WTC11 (cell line): ENCODE measurements around the gene AKR1C2. TPM values are rescaled to one million over a fixed set of nuclear protein-coding genes. Genes with fewer than 3 reads are reported as not detected.

Experiments used
- ATAC-seq: fragments of 200-7000 bp; cut with Tn5 transposase; 2 replicates; pipeline ENCODE4 v1.10.0; 2021; ENCODE audit warnings: mild to moderate bottlenecking, moderate library complexity
- CTCF ChIA-PET: fragments of 300-600 bp; sonication (Branson Sonifier 250); formaldehyde crosslinking; loops from one replicate; lab custom pipeline; 2021; ENCODE audit warnings: antibody characterized with exemption; lab: Charles Lee
- POLR2A ChIA-PET: fragments of 350-600 bp; sonication (Branson Sonifier 250); formaldehyde crosslinking; loops from one replicate; lab custom pipeline; 2021; ENCODE audit warnings: antibody characterized with exemption; lab: Charles Lee
- DNase-seq: peaks from one replicate; pipeline ENCODE4 v3.0.0; 2021; ENCODE audit warnings: low spot score
- H3K27ac Mint-ChIP-seq: 2 replicates; pipeline ENCODE4 v1.8.0; 2021; ENCODE audit warnings: mixed read lengths
- H3K27me3 Mint-ChIP-seq: 2 replicates; pipeline ENCODE4 v1.8.0; 2021; ENCODE audit warnings: low read depth, mild to moderate bottlenecking, moderate library complexity, mixed read lengths
- H3K36me3 Mint-ChIP-seq: 2 replicates; pipeline ENCODE4 v1.8.0; 2021; ENCODE audit warnings: mixed read lengths
- H3K4me1 Mint-ChIP-seq: 2 replicates; pipeline ENCODE4 v1.8.0; 2022; ENCODE audit warnings: mixed read lengths
- H3K4me3 Mint-ChIP-seq: 2 replicates; pipeline ENCODE4 v1.8.0; 2021; ENCODE audit warnings: mild to moderate bottlenecking, moderate library complexity, mixed read lengths
- H3K9me3 Mint-ChIP-seq: 2 replicates; pipeline ENCODE4 v1.8.0; 2021; ENCODE audit warnings: mixed read lengths
- EMX1 ChIP-seq: fragments of 250-450 bp; sonication (Bioruptor Pico); IDR thresholded peaks from 2 replicates; pipeline ENCODE4 v1.8.0; 2021; ENCODE audit warnings: mild to moderate bottlenecking
- ERG ChIP-seq: fragments of 250-450 bp; sonication (Bioruptor Pico); IDR thresholded peaks from 2 replicates; pipeline ENCODE4 v1.8.0; 2021; ENCODE audit warnings: mild to moderate bottlenecking
- ETV6 ChIP-seq: sonication (generic); formaldehyde crosslinking; IDR thresholded peaks from 2 replicates; pipeline ENCODE4 v1.8.1; 2022; ENCODE audit warnings: mild to moderate bottlenecking, missing genetic modification reagents
- GABPB1 ChIP-seq: sonication (generic); formaldehyde crosslinking; IDR thresholded peaks from 2 replicates; pipeline ENCODE4 v1.8.1; 2023; ENCODE audit warnings: mild to moderate bottlenecking, missing genetic modification reagents
- JUN ChIP-seq: sonication (generic); formaldehyde crosslinking; IDR thresholded peaks from 2 replicates; pipeline ENCODE4 v1.8.0; 2023; ENCODE audit warnings: mild to moderate bottlenecking, missing genetic modification reagents
- KAT7 ChIP-seq: sonication (generic); formaldehyde crosslinking; IDR thresholded peaks from 2 replicates; pipeline ENCODE4 v1.8.1; 2023; ENCODE audit warnings: missing genetic modification reagents, mild to moderate bottlenecking, borderline replicate concordance
- MXD4 ChIP-seq: fragments of 250-450 bp; sonication (Bioruptor Pico); IDR thresholded peaks from 2 replicates; pipeline ENCODE4 v1.8.0; 2021; ENCODE audit warnings: mild to moderate bottlenecking, moderate library complexity, borderline replicate concordance
- NR3C1 ChIP-seq: sonication (generic); formaldehyde crosslinking; conservative IDR thresholded peaks from 2 replicates; pipeline ENCODE4 v1.8.1; 2023; ENCODE audit warnings: low read depth, mild to moderate bottlenecking, missing genetic modification reagents
- TCF7 ChIP-seq: sonication (generic); formaldehyde crosslinking; IDR thresholded peaks from 2 replicates; pipeline ENCODE4 v1.8.0; 2022; ENCODE audit warnings: mild to moderate bottlenecking, low read depth, missing genetic modification reagents, moderate library complexity
- ZMAT4 ChIP-seq: fragments of 250-450 bp; sonication (Bioruptor Pico); IDR thresholded peaks from 2 replicates; pipeline ENCODE4 v1.9.0; 2021; ENCODE audit warnings: mild to moderate bottlenecking
- ZNF121 ChIP-seq: sonication (generic); formaldehyde crosslinking; IDR thresholded peaks from 2 replicates; pipeline ENCODE4 v1.8.0; 2023; ENCODE audit warnings: missing genetic modification reagents
- total RNA-seq: library from RNA; stranded (reverse); gene quantifications from 3 replicates; pipeline ENCODE4 v1.2.3, GENCODE V29; 2021
- TF ChIP-seq, protein P1 (sequence below): sonication (generic); formaldehyde crosslinking; IDR thresholded peaks from 2 replicates; pipeline ENCODE4 v1.8.1; 2023; ENCODE audit warnings: mild to moderate bottlenecking, missing genetic modification reagents, moderate library complexity
- TF ChIP-seq, protein P2 (sequence below): sonication (generic); formaldehyde crosslinking; IDR thresholded peaks from 2 replicates; pipeline ENCODE4 v1.8.1; 2023; ENCODE audit warnings: mild to moderate bottlenecking, moderate library complexity, missing genetic modification reagents
- TF ChIP-seq, protein P3 (sequence below): fragments of 200-600 bp; IDR thresholded peaks from 2 replicates; pipeline ENCODE4 v1.8.0; 2022; ENCODE audit warnings: antibody characterized with exemption
- TF ChIP-seq, protein P4 (sequence below): sonication (generic); formaldehyde crosslinking; IDR thresholded peaks from 2 replicates; pipeline ENCODE4 v1.8.0; 2023; ENCODE audit warnings: mild to moderate bottlenecking, missing genetic modification reagents
- TF ChIP-seq, protein P5 (sequence below): sonication (generic); formaldehyde crosslinking; IDR thresholded peaks from 2 replicates; pipeline ENCODE4 v1.8.0; 2022; ENCODE audit warnings: mild to moderate bottlenecking, missing genetic modification reagents

AKR1C2 gene
- total RNA-seq, 1 experiment from 2014 or later: 1.2 TPM

DNA sequence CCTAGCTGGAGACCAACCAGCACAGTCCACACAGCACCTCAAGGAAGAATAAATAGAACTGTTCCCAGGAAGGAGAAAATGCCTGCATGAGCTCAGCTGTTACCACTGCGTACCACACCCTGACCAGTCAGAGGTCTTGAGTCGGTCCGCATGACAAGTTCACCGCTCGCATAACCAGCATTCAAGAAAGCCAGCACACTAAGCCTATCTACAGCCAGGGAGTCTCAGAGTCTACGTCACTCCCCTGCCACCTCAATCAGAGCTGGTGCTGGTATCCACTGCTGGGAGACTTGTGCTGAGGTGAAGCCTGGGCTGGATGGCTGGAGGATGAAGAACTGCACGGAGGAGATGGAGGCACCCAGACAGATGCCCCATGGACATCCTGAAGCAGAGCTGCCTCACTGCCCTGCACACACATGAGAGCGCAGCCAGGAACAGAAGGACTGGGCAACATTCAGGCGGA lies 20.9 kb downstream of the AKR1C2 start:
- no peak for DNase-seq
- ChIA-PET CTCF (interaction anchor here (0.7 to 5.4 kb wide), 7 partner anchors 20 to 168 kb away, joined by 3 to 70 read pairs (median 6); partner anchors contain the start of gene AKR1C1), POLR2A (no interaction called here)
- H3K27me3 Mint-ChIP-seq: no peaks in the 10 kb centered on the region; the same call in 1 of the 2 replicates
- no peak overlapping the region for H3K4me3 Mint-ChIP-seq
- H3K9me3 Mint-ChIP-seq: peaks cover 21% of the 10 kb centered on the region
- 0 out of 2 replicates have a peak, but pooled peaks cover 6% of the 10 kb centered on the region for H3K36me3 Mint-ChIP-seq
- H3K27ac Mint-ChIP-seq: no peak overlapping the region
- no peak for TF ChIP-seq KAT7 (CRISPR knock-in tag)
- no peak for TF ChIP-seq ETV6 (CRISPR knock-in tag)
- TF ChIP-seq, protein P1, sequence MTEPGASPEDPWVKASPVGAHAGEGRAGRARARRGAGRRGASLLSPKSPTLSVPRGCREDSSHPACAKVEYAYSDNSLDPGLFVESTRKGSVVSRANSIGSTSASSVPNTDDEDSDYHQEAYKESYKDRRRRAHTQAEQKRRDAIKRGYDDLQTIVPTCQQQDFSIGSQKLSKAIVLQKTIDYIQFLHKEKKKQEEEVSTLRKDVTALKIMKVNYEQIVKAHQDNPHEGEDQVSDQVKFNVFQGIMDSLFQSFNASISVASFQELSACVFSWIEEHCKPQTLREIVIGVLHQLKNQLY (CRISPR knock-in tag): no peak
- ATAC-seq: no peak
- H3K4me1 Mint-ChIP-seq: peaks cover 21% of the 10 kb centered on the region

DNA sequence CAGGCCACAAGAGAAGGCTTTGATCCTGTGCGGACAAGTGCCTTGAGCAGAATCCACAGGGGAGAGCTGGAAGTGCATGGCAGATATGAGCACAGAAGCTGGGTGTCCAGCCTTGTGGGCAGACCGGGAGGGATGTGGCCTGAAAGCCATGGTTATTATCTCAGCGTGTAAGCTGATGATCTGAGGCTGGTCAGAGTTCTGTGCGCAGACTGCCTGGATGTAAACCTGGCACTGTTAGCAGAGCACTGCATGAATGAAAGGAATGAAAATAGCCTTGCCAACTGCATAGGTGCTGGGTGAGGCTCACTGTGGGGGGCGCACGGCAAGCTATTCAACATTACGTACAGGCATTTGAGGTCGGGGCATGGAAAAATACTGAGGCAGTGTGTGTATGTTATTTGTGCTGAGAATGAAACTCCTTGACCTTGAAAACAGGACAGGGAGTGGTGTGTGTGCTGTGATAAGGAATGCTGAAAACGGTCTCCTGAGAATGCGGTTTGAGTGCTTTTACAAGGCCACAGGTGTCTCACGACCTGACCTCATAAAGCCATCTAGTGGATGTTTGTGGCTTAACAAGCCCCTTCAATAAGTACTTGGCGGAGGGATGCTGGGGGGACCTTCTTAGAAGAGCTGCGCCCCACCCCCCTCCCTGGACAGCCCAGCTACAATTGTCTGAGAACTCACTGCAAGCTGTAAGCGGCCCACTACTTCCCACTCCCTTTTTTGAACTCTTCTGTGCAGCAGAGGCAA lies 21.8 kb downstream of the AKR1C2 start:
- POLR2A ChIA-PET: no interaction called here
- H3K27me3 Mint-ChIP-seq: no peaks in the 10 kb centered on the region; the same call in 1 of the 2 replicates
- no peak overlapping the region for H3K27ac Mint-ChIP-seq
- H3K9me3 Mint-ChIP-seq: peaks cover 21% of the 10 kb centered on the region
- CTCF ChIA-PET: interaction anchor here (0.7 to 5.4 kb wide), 8 partner anchors 19 to 167 kb away, joined by 3 to 70 read pairs (median 5); partner anchors contain the start of gene AKR1C1
- H3K4me1 Mint-ChIP-seq: peaks cover 21% of the 10 kb centered on the region
- ATAC-seq: peak; percentile 90
- TF ChIP-seq, protein P2, sequence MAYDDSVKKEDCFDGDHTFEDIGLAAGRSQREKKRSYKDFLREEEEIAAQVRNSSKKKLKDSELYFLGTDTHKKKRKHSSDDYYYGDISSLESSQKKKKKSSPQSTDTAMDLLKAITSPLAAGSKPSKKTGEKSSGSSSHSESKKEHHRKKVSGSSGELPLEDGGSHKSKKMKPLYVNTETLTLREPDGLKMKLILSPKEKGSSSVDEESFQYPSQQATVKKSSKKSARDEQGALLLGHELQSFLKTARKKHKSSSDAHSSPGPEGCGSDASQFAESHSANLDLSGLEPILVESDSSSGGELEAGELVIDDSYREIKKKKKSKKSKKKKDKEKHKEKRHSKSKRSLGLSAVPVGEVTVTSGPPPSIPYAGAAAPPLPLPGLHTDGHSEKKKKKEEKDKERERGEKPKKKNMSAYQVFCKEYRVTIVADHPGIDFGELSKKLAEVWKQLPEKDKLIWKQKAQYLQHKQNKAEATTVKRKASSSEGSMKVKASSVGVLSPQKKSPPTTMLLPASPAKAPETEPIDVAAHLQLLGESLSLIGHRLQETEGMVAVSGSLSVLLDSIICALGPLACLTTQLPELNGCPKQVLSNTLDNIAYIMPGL: 0 out of 2 replicates have a peak, but pooled peaks have one; percentile 34
- TF ChIP-seq GABPB1 (CRISPR knock-in tag) (peak; percentile 53), ZMAT4 (no peak)
- TF ChIP-seq, protein P3, sequence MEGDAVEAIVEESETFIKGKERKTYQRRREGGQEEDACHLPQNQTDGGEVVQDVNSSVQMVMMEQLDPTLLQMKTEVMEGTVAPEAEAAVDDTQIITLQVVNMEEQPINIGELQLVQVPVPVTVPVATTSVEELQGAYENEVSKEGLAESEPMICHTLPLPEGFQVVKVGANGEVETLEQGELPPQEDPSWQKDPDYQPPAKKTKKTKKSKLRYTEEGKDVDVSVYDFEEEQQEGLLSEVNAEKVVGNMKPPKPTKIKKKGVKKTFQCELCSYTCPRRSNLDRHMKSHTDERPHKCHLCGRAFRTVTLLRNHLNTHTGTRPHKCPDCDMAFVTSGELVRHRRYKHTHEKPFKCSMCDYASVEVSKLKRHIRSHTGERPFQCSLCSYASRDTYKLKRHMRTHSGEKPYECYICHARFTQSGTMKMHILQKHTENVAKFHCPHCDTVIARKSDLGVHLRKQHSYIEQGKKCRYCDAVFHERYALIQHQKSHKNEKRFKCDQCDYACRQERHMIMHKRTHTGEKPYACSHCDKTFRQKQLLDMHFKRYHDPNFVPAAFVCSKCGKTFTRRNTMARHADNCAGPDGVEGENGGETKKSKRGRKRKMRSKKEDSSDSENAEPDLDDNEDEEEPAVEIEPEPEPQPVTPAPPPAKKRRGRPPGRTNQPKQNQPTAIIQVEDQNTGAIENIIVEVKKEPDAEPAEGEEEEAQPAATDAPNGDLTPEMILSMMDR: peak; percentile 49
- DNase-seq: peak; percentile 30
- H3K36me3 Mint-ChIP-seq: 0 out of 2 replicates have a peak, but pooled peaks cover 6% of the 10 kb centered on the region
- no peak overlapping the region; the same call in 1 of the 2 replicates for H3K4me3 Mint-ChIP-seq

DNA sequence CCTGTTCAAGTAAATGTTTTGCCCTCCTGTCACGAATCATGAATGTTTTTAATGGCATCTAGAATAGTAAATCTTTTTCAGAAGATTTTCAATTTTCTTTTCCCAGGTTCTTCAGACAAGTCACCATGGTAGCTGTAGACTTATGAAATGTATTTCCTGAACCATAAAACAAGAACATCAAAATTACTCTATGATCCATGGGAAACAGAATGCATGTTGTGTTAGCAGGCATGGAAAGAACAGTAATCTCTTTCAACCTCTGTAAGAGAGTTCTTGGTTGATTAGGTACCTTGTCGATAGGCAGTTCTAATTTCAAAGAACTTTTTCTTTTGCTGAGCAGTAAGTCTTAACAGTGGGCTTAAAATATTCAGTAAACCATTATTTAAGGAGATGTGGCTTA lies 22.9 kb downstream of the AKR1C2 start:
- no peak overlapping the region for H3K4me3 Mint-ChIP-seq
- no peaks in the 10 kb centered on the region for H3K36me3 Mint-ChIP-seq
- ATAC-seq (no peak), DNase-seq (no peak)
- H3K27me3 Mint-ChIP-seq: no peaks in the 10 kb centered on the region; the same call in 1 of the 2 replicates
- TF ChIP-seq NR3C1 (CRISPR knock-in tag) (no peak), ZNF121 (CRISPR knock-in tag) (no peak), MXD4 (no peak), TCF7 (CRISPR knock-in tag) (no peak), ERG (no peak), JUN (CRISPR knock-in tag) (no peak), EMX1 (CRISPR knock-in tag) (no peak)
- TF ChIP-seq, protein P4, sequence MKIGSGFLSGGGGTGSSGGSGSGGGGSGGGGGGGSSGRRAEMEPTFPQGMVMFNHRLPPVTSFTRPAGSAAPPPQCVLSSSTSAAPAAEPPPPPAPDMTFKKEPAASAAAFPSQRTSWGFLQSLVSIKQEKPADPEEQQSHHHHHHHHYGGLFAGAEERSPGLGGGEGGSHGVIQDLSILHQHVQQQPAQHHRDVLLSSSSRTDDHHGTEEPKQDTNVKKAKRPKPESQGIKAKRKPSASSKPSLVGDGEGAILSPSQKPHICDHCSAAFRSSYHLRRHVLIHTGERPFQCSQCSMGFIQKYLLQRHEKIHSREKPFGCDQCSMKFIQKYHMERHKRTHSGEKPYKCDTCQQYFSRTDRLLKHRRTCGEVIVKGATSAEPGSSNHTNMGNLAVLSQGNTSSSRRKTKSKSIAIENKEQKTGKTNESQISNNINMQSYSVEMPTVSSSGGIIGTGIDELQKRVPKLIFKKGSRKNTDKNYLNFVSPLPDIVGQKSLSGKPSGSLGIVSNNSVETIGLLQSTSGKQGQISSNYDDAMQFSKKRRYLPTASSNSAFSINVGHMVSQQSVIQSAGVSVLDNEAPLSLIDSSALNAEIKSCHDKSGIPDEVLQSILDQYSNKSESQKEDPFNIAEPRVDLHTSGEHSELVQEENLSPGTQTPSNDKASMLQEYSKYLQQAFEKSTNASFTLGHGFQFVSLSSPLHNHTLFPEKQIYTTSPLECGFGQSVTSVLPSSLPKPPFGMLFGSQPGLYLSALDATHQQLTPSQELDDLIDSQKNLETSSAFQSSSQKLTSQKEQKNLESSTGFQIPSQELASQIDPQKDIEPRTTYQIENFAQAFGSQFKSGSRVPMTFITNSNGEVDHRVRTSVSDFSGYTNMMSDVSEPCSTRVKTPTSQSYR (CRISPR knock-in tag): no peak
- TF ChIP-seq, protein P5, sequence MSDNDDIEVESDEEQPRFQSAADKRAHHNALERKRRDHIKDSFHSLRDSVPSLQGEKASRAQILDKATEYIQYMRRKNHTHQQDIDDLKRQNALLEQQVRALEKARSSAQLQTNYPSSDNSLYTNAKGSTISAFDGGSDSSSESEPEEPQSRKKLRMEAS (CRISPR knock-in tag): no peak
- POLR2A ChIA-PET: no interaction called here
- H3K9me3 Mint-ChIP-seq: peaks cover 10% of the 10 kb centered on the region
- peaks cover 21% of the 10 kb centered on the region for H3K4me1 Mint-ChIP-seq
- no peak overlapping the region for H3K27ac Mint-ChIP-seq
- CTCF ChIA-PET: interaction anchor here (5.4 kb wide), 1 partner anchor 132 kb away, joined by 70 read pairs; no protein-coding TSS in a partner anchor
